ENCODE results near the gene CAPN2.

DNA sequence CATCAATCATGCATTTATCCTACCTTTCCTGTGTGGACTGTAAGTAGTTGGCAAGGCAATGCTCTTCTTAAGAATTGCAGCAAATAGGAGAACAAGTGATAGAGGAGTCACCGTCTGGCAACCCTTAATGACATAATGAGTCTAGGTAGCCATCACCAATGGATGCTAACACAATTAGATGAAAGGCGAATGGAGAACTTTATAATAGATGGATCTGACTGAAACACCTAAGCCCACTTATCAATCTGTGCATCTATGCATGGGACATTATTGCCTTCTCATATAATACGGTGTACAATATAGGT, 27.9 kb upstream of the CAPN2 start:
- TF ChIP-seq, protein P1, sequence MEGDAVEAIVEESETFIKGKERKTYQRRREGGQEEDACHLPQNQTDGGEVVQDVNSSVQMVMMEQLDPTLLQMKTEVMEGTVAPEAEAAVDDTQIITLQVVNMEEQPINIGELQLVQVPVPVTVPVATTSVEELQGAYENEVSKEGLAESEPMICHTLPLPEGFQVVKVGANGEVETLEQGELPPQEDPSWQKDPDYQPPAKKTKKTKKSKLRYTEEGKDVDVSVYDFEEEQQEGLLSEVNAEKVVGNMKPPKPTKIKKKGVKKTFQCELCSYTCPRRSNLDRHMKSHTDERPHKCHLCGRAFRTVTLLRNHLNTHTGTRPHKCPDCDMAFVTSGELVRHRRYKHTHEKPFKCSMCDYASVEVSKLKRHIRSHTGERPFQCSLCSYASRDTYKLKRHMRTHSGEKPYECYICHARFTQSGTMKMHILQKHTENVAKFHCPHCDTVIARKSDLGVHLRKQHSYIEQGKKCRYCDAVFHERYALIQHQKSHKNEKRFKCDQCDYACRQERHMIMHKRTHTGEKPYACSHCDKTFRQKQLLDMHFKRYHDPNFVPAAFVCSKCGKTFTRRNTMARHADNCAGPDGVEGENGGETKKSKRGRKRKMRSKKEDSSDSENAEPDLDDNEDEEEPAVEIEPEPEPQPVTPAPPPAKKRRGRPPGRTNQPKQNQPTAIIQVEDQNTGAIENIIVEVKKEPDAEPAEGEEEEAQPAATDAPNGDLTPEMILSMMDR (IDR thresholded peaks at IDR 0.05) = no peak
- no peak for TF ChIP-seq POLR2A (IDR thresholded peaks at IDR 0.05)

All from testis (tissue), 2 donors.